ENCODE measurements around the gene ATF2. TPM values are rescaled to one million over a fixed set of nuclear protein-coding genes. Genes with fewer than 3 reads are reported as not detected.

Gene ATF2
- total and polyA plus RNA-seq, 2 of the 8 experiments (the other 6 are each of a cell fraction or from before 2014, with no cell fraction given): 31.2 to 46.5 TPM

- CTCF ChIA-PET (ENCODE audit: partially characterized antibody): no interaction called here
Observed at GRCh38 chr2:175097297-175097696, 70.7 kb downstream of the ATF2 start.

More at GRCh38 chr2:175097297-175097696, 70.7 kb downstream of the ATF2 start:
- Histone ChIP-seq H3K9ac (replicated peaks in 1 of 4; ENCODE audit: extremely low read depth in 1 of 4, low read depth in 3 of 4, low read length in 3 of 4) (no peak overlapping the region), H3K9me3 (ENCODE audit: insufficient read depth in 2 of 2, low read depth in 1 of 2, low read length in 1 of 2) (no peaks in the 10 kb centered on the region), H3K27me3 (replicated peaks in 1 of 4; ENCODE audit: control insufficient read depth in 3 of 4, extremely low read depth in 1 of 4, insufficient read depth in 3 of 4, low read length in 3 of 4) (peaks cover 0 to 1% (median 0%) of the 10 kb centered on the region in 4 experiments; a peak in 1 of 7 replicates), H2AK5ac (ENCODE audit: low read depth, low read length) (no peak overlapping the region), H4K20me1 (replicated peaks in 1 of 2; ENCODE audit: control insufficient read depth in 1 of 2, insufficient read depth in 2 of 2, low read length in 2 of 2) (no peaks in the 10 kb centered on the region), H3K56ac (replicated peaks; ENCODE audit: insufficient read length, low read depth, low read length) (no peak overlapping the region), H3K79me2 (ENCODE audit: control insufficient read depth in 1 of 2, insufficient read depth in 2 of 2, low read length in 2 of 2) (no peaks in the 10 kb centered on the region), H2BK120ac (replicated peaks; ENCODE audit: low read depth, low read length) (no peak overlapping the region), H3K27ac (ENCODE audit: low read depth, low read length) (no peak overlapping the region), H3K79me1 (ENCODE audit: low read depth, low read length) (no peaks in the 10 kb centered on the region), H3K36me3 (ENCODE audit: control insufficient read depth in 2 of 4, insufficient read depth in 4 of 4, low read length in 3 of 4) (peaks cover 3 to 52% (median 12%) of the 10 kb centered on the region in 4 experiments; a peak in 7 of 8 replicates), H2BK12ac (ENCODE audit: low read depth, low read length) (no peak overlapping the region), H3K4me2 (ENCODE audit: insufficient read depth in 1 of 2, low read depth in 2 of 2, low read length in 2 of 2) (no peak overlapping the region), H2BK15ac (ENCODE audit: low read length) (no peak overlapping the region), H2BK5ac (ENCODE audit: low read depth, low read length) (no peak overlapping the region), H3K18ac (ENCODE audit: extremely low read depth, low read length) (no peak overlapping the region), H4K8ac (ENCODE audit: extremely low read depth, insufficient read depth, low read length) (no peak overlapping the region), H3K23ac (ENCODE audit: insufficient read length) (no peak overlapping the region), H4K5ac (ENCODE audit: insufficient read length, low read depth, low read length) (no peak overlapping the region), H3K4ac (replicated peaks; ENCODE audit: insufficient read length, low read depth, low read length) (no peak overlapping the region), H2AFZ (ENCODE audit: low read length) (no peak overlapping the region), H4K91ac (replicated peaks; ENCODE audit: insufficient read length, low read length) (no peak overlapping the region), H3K23me2 (ENCODE audit: low read depth, low read length) (no peaks in the 10 kb centered on the region), H3K14ac (ENCODE audit: insufficient read length) (no peak overlapping the region), H2BK20ac (ENCODE audit: low read length) (no peak overlapping the region), H3K4me3 (ENCODE audit: extremely low read depth in 1 of 4, insufficient read depth in 2 of 4, low read depth in 3 of 4, low read length in 4 of 4) (no peak overlapping the region), H3K4me1 (replicated peaks in 1 of 4; ENCODE audit: control insufficient read depth in 3 of 4, insufficient read depth in 4 of 4, low read length in 3 of 4) (no peaks in the 10 kb centered on the region)
- TF ChIP-seq TCF12 (IDR thresholded peaks at IDR 0.05; ENCODE audit: low read depth, low read length) (no peak), RFX5 (IDR thresholded peaks at IDR 0.05; ENCODE audit: borderline replicate concordance, low read depth, low read length) (no peak), KDM4A (IDR thresholded peaks at IDR 0.05; ENCODE audit: low read depth, low read length, severe bottlenecking) (no peak), ATF3 (IDR thresholded peaks at IDR 0.05; ENCODE audit: insufficient read depth, low read depth, low read length) (no peak), HDAC2 (IDR thresholded peaks at IDR 0.05; ENCODE audit: borderline replicate concordance in 1 of 2, low read depth in 2 of 2, low read length in 2 of 2) (no peak), KDM5A (IDR thresholded peaks at IDR 0.05; ENCODE audit: low read length) (no peak), MAFK (IDR thresholded peaks at IDR 0.05; ENCODE audit: low read depth, low read length) (no peak), SIN3A (conservative IDR thresholded peaks at IDR 0.05 in 1 of 2, IDR thresholded peaks at IDR 0.05 in 1 of 2; ENCODE audit: low read depth in 1 of 2, low read length in 2 of 2) (no peak), CHD2 (IDR thresholded peaks at IDR 0.05; ENCODE audit: low read length) (no peak), NANOG (IDR thresholded peaks at IDR 0.05; ENCODE audit: insufficient read depth, low read depth, low read length, poor library complexity, severe bottlenecking) (no peak), SIRT6 (IDR thresholded peaks at IDR 0.05; ENCODE audit: low read length) (no peak), EGR1 (IDR thresholded peaks at IDR 0.05; ENCODE audit: borderline replicate concordance, low read depth, low read length) (no peak), SP4 (IDR thresholded peaks at IDR 0.05; ENCODE audit: low read length) (no peak)
- DNase-seq (ENCODE audit: low read depth in 1 of 2, low spot score in 2 of 2) (no peak), FAIRE-seq (no peak)
- POLR2A ChIA-PET (ENCODE audit: partially characterized antibody): no interaction called here
- whole genome bisulfite sequencing, 2 experiments (ENCODE audit: extremely low coverage in 1 of 2, insufficient coverage in 1 of 2, insufficient read length in 1 of 2, insufficient replicate concordance in 2 of 2, low coverage in 1 of 2, low lambda C conversion rate in 2 of 2, missing lambda C conversion rate in 1 of 2): 95% methylated on average over 5 of the region's 5 CpGs; no CpG with 5 or more reads in 1 of the 2 experiments
